Caco-2 (cell line): Measurements from ENCODE around the gene SRGAP3. TPM values are rescaled to one million over a fixed set of nuclear protein-coding genes. Genes with fewer than 3 reads are reported as not detected.

Source experiments
- BruUV-seq: library from RNA; stranded (reverse); fragments of 400-500 nt; replicated peaks from 2 replicates; lab custom pipeline; 2021; lab: Mats Ljungman, UMichigan
- CTCF ChIA-PET: fragments of 300-600 bp; sonication (Branson Sonifier 250); formaldehyde crosslinking; loops from one replicate; lab custom pipeline; 2022; ENCODE audit warnings: antibody characterized with exemption; lab: Charles Lee
- POLR2A ChIA-PET: fragments of 300-600 bp; sonication (Branson Sonifier 250); formaldehyde crosslinking; loops from one replicate; lab custom pipeline; 2022; ENCODE audit warnings: antibody characterized with exemption; lab: Charles Lee
- DNase-seq, 2 experiments: peaks; one replicate each; pipeline versions ENCODE4 v3.0.0 to v3.0.0-alpha.2; 2020 to 2022
- H3K27me3 ChIP-seq: replicated peaks from 2 replicates; pipeline ENCODE4 v1.6.0; 2011; ENCODE audit warnings: low read length; ENCODE audit not compliant: control insufficient read depth, insufficient read depth
- H3K36me3 ChIP-seq: 2 replicates; pipeline ENCODE4 v1.5.1; 2011; ENCODE audit warnings: low read length; ENCODE audit not compliant: control insufficient read depth, insufficient read depth
- H3K4me1 ChIP-seq: fragments of 250-450 bp; sonication (Bioruptor Pico); 2 replicates; pipeline ENCODE4 v1.5.1; 2020; ENCODE audit warnings: mild to moderate bottlenecking
- H3K4me3 ChIP-seq: 2 replicates; pipeline ENCODE4 v1.5.1; 2011; ENCODE audit warnings: low read depth, mild to moderate bottlenecking, control low read depth, low read length
- H3K9me3 ChIP-seq: fragments of 250-450 bp; sonication (Bioruptor Pico); 2 replicates; pipeline ENCODE4 v1.5.1; 2020; ENCODE audit warnings: mild to moderate bottlenecking, moderate library complexity
- H3K27ac Mint-ChIP-seq: one replicate; pipeline ENCODE4 v1.8.0; 2022; ENCODE audit warnings: mixed read lengths; ENCODE audit not compliant: unreplicated experiment
- H3K27me3 Mint-ChIP-seq: one replicate; pipeline ENCODE4 v1.8.0; 2022; ENCODE audit warnings: mixed read lengths; ENCODE audit not compliant: insufficient read depth, unreplicated experiment
- H3K36me3 Mint-ChIP-seq: one replicate; pipeline ENCODE4 v1.8.0; 2022; ENCODE audit warnings: mild to moderate bottlenecking, mixed read lengths; ENCODE audit not compliant: insufficient read depth, unreplicated experiment
- H3K4me1 Mint-ChIP-seq: one replicate; pipeline ENCODE4 v1.8.0; 2022; ENCODE audit warnings: low read depth, mixed read lengths; ENCODE audit not compliant: unreplicated experiment
- H3K4me3 Mint-ChIP-seq: one replicate; pipeline ENCODE4 v1.8.0; 2022; ENCODE audit warnings: mild to moderate bottlenecking, moderate library complexity, mixed read lengths; ENCODE audit not compliant: unreplicated experiment
- H3K9me3 Mint-ChIP-seq: one replicate; pipeline ENCODE4 v1.8.0; 2022; ENCODE audit warnings: mixed read lengths; ENCODE audit not compliant: unreplicated experiment
- intact Hi-C: fragments of 100-400 bp; cut with micrococcal nuclease; formaldehyde crosslinking; loops from one replicate; pipeline ENCODE4 v1.10.0; 2022; ENCODE audit not compliant: unreplicated experiment
- total RNA-seq: library from RNA; stranded (reverse); gene quantifications from 2 replicates; pipeline ENCODE4 v1.2.3, GENCODE V29; 2022
- TF ChIP-seq, protein P1 (sequence below), 2 experiments: fragments of 200-600 bp in 1 of 2; IDR thresholded peaks; 1 replicate in 1 of 2; 2 replicates in 1 of 2; pipeline versions ENCODE4 v1.5.1 to v1.8.0; 2011 to 2022; ENCODE audit warnings: antibody characterized with exemption in 1 of 2, control low read depth in 1 of 2, inconsistent platforms in 1 of 2, low read depth in 1 of 2, low read length in 1 of 2, mild to moderate bottlenecking in 1 of 2, moderate library complexity in 1 of 2; ENCODE audit not compliant: insufficient read depth in 1 of 2, severe bottlenecking in 1 of 2, unreplicated experiment in 1 of 2

SRGAP3 gene
- total RNA-seq, 1 experiment from 2014 or later = 1.3 TPM

GRCh38 chr3:9080163-9080562, 169.3 kb downstream of the SRGAP3 start:
- H3K4me1 Mint-ChIP-seq = peaks cover 22% of the 10 kb centered on the region
- Histone ChIP-seq H3K27me3 (no peaks in the 10 kb centered on the region), H3K36me3 (no peaks in the 10 kb centered on the region), H3K9me3 (no peaks in the 10 kb centered on the region; the same call in 1 of the 2 replicates), H3K4me3 (no peak overlapping the region), H3K4me1 (0 out of 2 replicates have a peak, but pooled peaks cover 3% of the 10 kb centered on the region)
- H3K4me3 Mint-ChIP-seq = no peak overlapping the region
- H3K9me3 Mint-ChIP-seq = no peaks in the 10 kb centered on the region
- ChIA-PET CTCF (no interaction called here), POLR2A (no interaction called here)
- no TSS peak for BruUV-seq
- H3K27ac Mint-ChIP-seq = no peak overlapping the region
- H3K36me3 Mint-ChIP-seq = no peaks in the 10 kb centered on the region
- H3K27me3 Mint-ChIP-seq = no peaks in the 10 kb centered on the region
- no peak for DNase-seq
- intact Hi-C loops = no loop called here
- TF ChIP-seq, protein P1, sequence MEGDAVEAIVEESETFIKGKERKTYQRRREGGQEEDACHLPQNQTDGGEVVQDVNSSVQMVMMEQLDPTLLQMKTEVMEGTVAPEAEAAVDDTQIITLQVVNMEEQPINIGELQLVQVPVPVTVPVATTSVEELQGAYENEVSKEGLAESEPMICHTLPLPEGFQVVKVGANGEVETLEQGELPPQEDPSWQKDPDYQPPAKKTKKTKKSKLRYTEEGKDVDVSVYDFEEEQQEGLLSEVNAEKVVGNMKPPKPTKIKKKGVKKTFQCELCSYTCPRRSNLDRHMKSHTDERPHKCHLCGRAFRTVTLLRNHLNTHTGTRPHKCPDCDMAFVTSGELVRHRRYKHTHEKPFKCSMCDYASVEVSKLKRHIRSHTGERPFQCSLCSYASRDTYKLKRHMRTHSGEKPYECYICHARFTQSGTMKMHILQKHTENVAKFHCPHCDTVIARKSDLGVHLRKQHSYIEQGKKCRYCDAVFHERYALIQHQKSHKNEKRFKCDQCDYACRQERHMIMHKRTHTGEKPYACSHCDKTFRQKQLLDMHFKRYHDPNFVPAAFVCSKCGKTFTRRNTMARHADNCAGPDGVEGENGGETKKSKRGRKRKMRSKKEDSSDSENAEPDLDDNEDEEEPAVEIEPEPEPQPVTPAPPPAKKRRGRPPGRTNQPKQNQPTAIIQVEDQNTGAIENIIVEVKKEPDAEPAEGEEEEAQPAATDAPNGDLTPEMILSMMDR (IDR thresholded peaks at IDR 0.05; ENCODE audit: insufficient read depth in 1 of 2, low read depth in 1 of 2, low read length in 1 of 2, severe bottlenecking in 1 of 2, unreplicated experiment in 1 of 2) = no peak

- no peak overlapping the region for H3K27ac Mint-ChIP-seq
Measured at GRCh38 chr3:9079676-9080075, 169.8 kb downstream of the SRGAP3 start.

DNA sequence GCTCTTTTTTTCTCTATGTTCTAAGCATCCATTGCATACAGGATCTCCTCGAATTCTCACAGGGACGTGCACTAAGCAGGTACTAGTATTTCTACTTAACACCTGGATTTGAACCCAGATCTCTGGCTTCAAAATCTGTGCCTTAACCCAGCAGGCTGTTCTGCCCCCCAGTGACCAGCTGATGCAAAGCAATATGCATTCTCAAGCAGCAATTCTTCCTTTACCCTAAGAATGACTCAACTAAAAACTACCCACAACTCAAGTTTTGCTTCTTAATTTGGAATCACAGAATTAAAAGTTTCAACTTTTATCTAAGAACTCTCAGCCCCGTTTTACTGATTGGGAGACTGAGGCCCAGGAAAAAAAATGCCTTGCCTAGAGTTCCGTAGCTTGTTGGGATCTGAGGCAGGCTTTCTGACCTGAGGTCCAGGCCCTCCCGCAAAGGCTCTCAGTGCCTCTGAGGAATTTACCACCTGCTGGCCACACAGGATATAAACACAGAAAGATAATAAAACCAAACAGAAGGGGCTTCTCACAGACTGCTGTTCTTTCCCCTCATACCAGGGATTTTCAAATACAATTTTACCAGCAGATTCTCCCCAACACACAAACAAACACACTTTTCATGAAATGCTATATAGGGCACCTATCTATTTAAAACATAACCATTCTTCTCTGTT, 170.7 kb downstream of the SRGAP3 start:
- H3K4me1 Mint-ChIP-seq = peaks cover 24% of the 10 kb centered on the region
- no peaks in the 10 kb centered on the region for H3K36me3 Mint-ChIP-seq
- BruUV-seq = no TSS peak
- TF ChIP-seq, protein P1 (IDR thresholded peaks at IDR 0.05; ENCODE audit: insufficient read depth in 1 of 2, low read depth in 1 of 2, low read length in 1 of 2, severe bottlenecking in 1 of 2, unreplicated experiment in 1 of 2) = peak in 1 of 2 experiments; percentile 32
- no peak for DNase-seq
- H3K9me3 Mint-ChIP-seq = no peaks in the 10 kb centered on the region
- intact Hi-C loops = no loop called here
- Histone ChIP-seq H3K9me3 (no peaks in the 10 kb centered on the region; the same call in 1 of the 2 replicates), H3K36me3 (no peaks in the 10 kb centered on the region), H3K27me3 (no peaks in the 10 kb centered on the region), H3K4me1 (0 out of 2 replicates have a peak, but pooled peaks cover 3% of the 10 kb centered on the region), H3K4me3 (no peak overlapping the region)
- no peaks in the 10 kb centered on the region for H3K27me3 Mint-ChIP-seq
- no peak overlapping the region for H3K27ac Mint-ChIP-seq
- no peak overlapping the region for H3K4me3 Mint-ChIP-seq
- ChIA-PET POLR2A (no interaction called here), CTCF (no interaction called here)

More at GRCh38 chr3:9079676-9080075, 169.8 kb downstream of the SRGAP3 start:
- H3K4me3 ChIP-seq = no peak overlapping the region
- no peaks in the 10 kb centered on the region; the same call in 1 of the 2 replicates for H3K9me3 ChIP-seq
- TF ChIP-seq, protein P1 (IDR thresholded peaks at IDR 0.05; ENCODE audit: insufficient read depth in 1 of 2, low read depth in 1 of 2, low read length in 1 of 2, severe bottlenecking in 1 of 2, unreplicated experiment in 1 of 2) = no peak
- no peaks in the 10 kb centered on the region for H3K36me3 Mint-ChIP-seq
- ChIA-PET CTCF (no interaction called here), POLR2A (no interaction called here)
- no peaks in the 10 kb centered on the region for H3K27me3 Mint-ChIP-seq
- peak in 1 of 2 experiments; percentile 9 for DNase-seq
- H3K36me3 ChIP-seq = no peaks in the 10 kb centered on the region
- intact Hi-C loops = no loop called here
- no peaks in the 10 kb centered on the region for H3K9me3 Mint-ChIP-seq
- no TSS peak for BruUV-seq
- H3K4me1 Mint-ChIP-seq = peaks cover 24% of the 10 kb centered on the region
- no peak overlapping the region for H3K4me3 Mint-ChIP-seq
- no peaks in the 10 kb centered on the region for H3K27me3 ChIP-seq
- H3K4me1 ChIP-seq = 0 out of 2 replicates have a peak, but pooled peaks cover 3% of the 10 kb centered on the region
